HCT116 (cell line): ENCODE results near the gene TLX2. TPM values are rescaled to one million over a fixed set of nuclear protein-coding genes. Genes with fewer than 3 reads are reported as not detected.

ENCODE experiments used
- ATAC-seq: fragments of 200-7000 bp; cut with Tn5 transposase; 2 replicates; pipeline ENCODE4 v1.9.1; 2020; ENCODE audit warnings: mild to moderate bottlenecking, moderate library complexity
- BruUV-seq: library from RNA; stranded (reverse); fragments of 400-500 nt; replicated peaks from 2 replicates; lab custom pipeline; 2021; lab: Mats Ljungman, UMichigan
- CTCF ChIA-PET: fragments of 300-600 bp; sonication (Branson Sonifier 250); formaldehyde crosslinking; loops from one replicate; lab custom pipeline; 2021; ENCODE audit warnings: antibody characterized with exemption; lab: Charles Lee
- POLR2A ChIA-PET: fragments of 300-600, 350-600 bp; sonication (Branson Sonifier 250); formaldehyde crosslinking; loops from one replicate; lab custom pipeline; 2021; ENCODE audit warnings: antibody characterized with exemption; lab: Charles Lee
- RAD21 ChIA-PET, 2 experiments: fragments of 300-600 bp; sonication (Branson Sonifier 250); formaldehyde crosslinking; loops; one replicate each; lab custom pipeline; 2023; ENCODE audit warnings: low total read pairs in 2 of 2; ENCODE audit not compliant: uncharacterized antibody in 2 of 2, unreplicated experiment in 2 of 2, low non-redundant PET in 1 of 2; lab: Charles Lee
- DNase-seq: peaks from one replicate; pipeline ENCODE4 v3.0.0-alpha.2; 2010; ENCODE audit warnings: low read depth, low spot score
- H2AFZ ChIP-seq: fragments of 200-600 bp; shearing (Covaris generic), sonication (generic); 2 replicates; pipeline ENCODE4 v1.6.1; 2017; ENCODE audit warnings: low read depth, mixed run types, mixed read lengths, antibody characterized with exemption, low read length; ENCODE audit not compliant: poor library complexity, severe bottlenecking
- H3K27ac ChIP-seq: 2 replicates; pipeline ENCODE4 v1.5.1; 2012; ENCODE audit warnings: low read depth, low read length
- H3K27me3 ChIP-seq: fragments of 200-600 bp; sonication (generic); 2 replicates; pipeline ENCODE4 v1.6.1; 2016; ENCODE audit warnings: mixed run types, low read length, mixed read lengths; ENCODE audit not compliant: insufficient read depth
- H3K36me3 ChIP-seq, 2 experiments: fragments of 200-500 bp in 1 of 2; fragments of 200-600 bp in 1 of 2; sonication (Bioruptor generic) in 1 of 2; sonication (generic) in 1 of 2; 2 replicates each; pipeline versions ENCODE4 v1.5.1 to v1.6.1; 2014 to 2016; ENCODE audit warnings: low read length in 2 of 2, inconsistent platforms in 1 of 2, mixed read lengths in 1 of 2, mixed run types in 1 of 2; ENCODE audit not compliant: insufficient read depth in 2 of 2, control insufficient read depth in 1 of 2
- H3K4me1 ChIP-seq, 2 experiments: fragments of 200-600 bp in 1 of 2; sonication (generic) in 1 of 2; 2 replicates each; pipeline versions ENCODE4 v1.5.1 to v1.6.1; 2012 to 2017; ENCODE audit warnings: low read length in 2 of 2, inconsistent platforms in 1 of 2, mild to moderate bottlenecking in 1 of 2, mixed read lengths in 1 of 2, mixed run types in 1 of 2, moderate library complexity in 1 of 2; ENCODE audit not compliant: insufficient read depth in 2 of 2, control insufficient read depth in 1 of 2
- H3K4me2 ChIP-seq: fragments of 200-600 bp; sonication (generic); 2 replicates; pipeline ENCODE4 v1.6.1; 2017; ENCODE audit warnings: mixed run types, low read length, mixed read lengths
- H3K4me3 ChIP-seq, 2 experiments: fragments of 200-600 bp in 1 of 2; sonication (generic) in 1 of 2; replicated peaks in 1 of 2; 2 replicates each; pipeline ENCODE4 v1.5.1; 2011 to 2016; ENCODE audit warnings: low read length in 2 of 2, control low read depth in 1 of 2, low read depth in 1 of 2, mild to moderate bottlenecking in 1 of 2, mixed read lengths in 1 of 2, mixed run types in 1 of 2
- H3K79me2 ChIP-seq: fragments of 200-600 bp; sonication (generic); 2 replicates; pipeline ENCODE4 v1.6.1; 2017; ENCODE audit warnings: mild to moderate bottlenecking, mixed run types, low read length, moderate library complexity, mixed read lengths; ENCODE audit not compliant: insufficient read depth
- H3K9ac ChIP-seq: fragments of 200-600 bp; sonication (generic); 2 replicates; pipeline ENCODE4 v1.6.1; 2016; ENCODE audit warnings: low read length, mixed read lengths
- H3K9me2 ChIP-seq: fragments of 200-600 bp; sonication (generic), shearing (Covaris generic); 2 replicates; pipeline ENCODE4 v1.6.1; 2017; ENCODE audit warnings: mixed run types, mild to moderate bottlenecking, moderate library complexity; ENCODE audit not compliant: insufficient read depth
- H3K9me3 ChIP-seq, 2 experiments: fragments of 200-500 bp in 1 of 2; fragments of 200-600 bp in 1 of 2; sonication (Bioruptor generic) in 1 of 2; sonication (generic) in 1 of 2; 2 replicates each; pipeline ENCODE4 v1.6.1; 2014 to 2017; ENCODE audit warnings: low read length in 2 of 2, mixed read lengths in 2 of 2, inconsistent platforms in 1 of 2, low read depth in 1 of 2, mild to moderate bottlenecking in 1 of 2, mixed run types in 1 of 2, moderate library complexity in 1 of 2; ENCODE audit not compliant: control insufficient read depth in 1 of 2, insufficient read depth in 1 of 2
- H4K20me1 ChIP-seq: fragments of 200-600 bp; sonication (generic), shearing (Covaris generic); 2 replicates; pipeline ENCODE4 v1.6.1; 2017; ENCODE audit warnings: mixed run types, mild to moderate bottlenecking, moderate library complexity; ENCODE audit not compliant: insufficient read depth
- CTCF ChIP-seq, 3 experiments: fragments of 200-600 bp in 1 of 3; sonication (generic) in 1 of 3; IDR thresholded peaks in 2 of 3; conservative IDR thresholded peaks in 1 of 3; 2 replicates each; pipeline ENCODE4 v1.5.1; 2012 to 2017; ENCODE audit warnings: low read depth in 2 of 3, low read length in 2 of 3, antibody characterized with exemption in 1 of 3, borderline replicate concordance in 1 of 3, control low read depth in 1 of 3, mild to moderate bottlenecking in 1 of 3, mixed read lengths in 1 of 3, mixed run types in 1 of 3, moderate library complexity in 1 of 3; ENCODE audit not compliant: insufficient read depth in 1 of 3
- EGR1 ChIP-seq: IDR thresholded peaks from 2 replicates; pipeline ENCODE4 v1.6.1; 2012; ENCODE audit warnings: low read depth
- POLR2AphosphoS5 ChIP-seq: IDR thresholded peaks from 2 replicates; pipeline ENCODE4 v1.6.1; 2011; ENCODE audit warnings: mild to moderate bottlenecking, low read depth, low read length, moderate library complexity
- REST ChIP-seq: IDR thresholded peaks from 2 replicates; pipeline ENCODE4 v1.6.1; 2012; ENCODE audit warnings: low read depth
- TCF7L2 ChIP-seq: IDR thresholded peaks from 2 replicates; pipeline ENCODE4 v1.7.0; 2011; ENCODE audit warnings: borderline replicate concordance, inconsistent platforms; ENCODE audit not compliant: insufficient read depth, insufficient read length; ENCODE audit errors: extremely low read depth
- ZFX ChIP-seq: fragments of 450-650 bp; IDR thresholded peaks from 2 replicates; pipeline ENCODE4 v1.6.1; 2017
- intact Hi-C: fragments of 100-400 bp; cut with micrococcal nuclease; formaldehyde crosslinking; loops from 2 replicates; pipeline ENCODE4 v1.10.0; 2022
- total RNA-seq: library from RNA; stranded (reverse); gene quantifications from one replicate; pipeline ENCODE4 v1.2.1, GENCODE V29; 2021; ENCODE audit not compliant: unreplicated experiment
- TF ChIP-seq, protein P1 (sequence below): IDR thresholded peaks from 2 replicates; pipeline ENCODE4 v1.6.1; 2011; ENCODE audit warnings: mild to moderate bottlenecking, low read length, moderate library complexity; ENCODE audit not compliant: insufficient replicate concordance; ENCODE audit errors: extremely low read depth
- TF ChIP-seq, protein P2 (sequence below): IDR thresholded peaks from 2 replicates; pipeline ENCODE4 v1.6.1; 2012

The TLX2 gene
- total RNA-seq, 1 experiment from 2014 or later = not detected

DNA sequence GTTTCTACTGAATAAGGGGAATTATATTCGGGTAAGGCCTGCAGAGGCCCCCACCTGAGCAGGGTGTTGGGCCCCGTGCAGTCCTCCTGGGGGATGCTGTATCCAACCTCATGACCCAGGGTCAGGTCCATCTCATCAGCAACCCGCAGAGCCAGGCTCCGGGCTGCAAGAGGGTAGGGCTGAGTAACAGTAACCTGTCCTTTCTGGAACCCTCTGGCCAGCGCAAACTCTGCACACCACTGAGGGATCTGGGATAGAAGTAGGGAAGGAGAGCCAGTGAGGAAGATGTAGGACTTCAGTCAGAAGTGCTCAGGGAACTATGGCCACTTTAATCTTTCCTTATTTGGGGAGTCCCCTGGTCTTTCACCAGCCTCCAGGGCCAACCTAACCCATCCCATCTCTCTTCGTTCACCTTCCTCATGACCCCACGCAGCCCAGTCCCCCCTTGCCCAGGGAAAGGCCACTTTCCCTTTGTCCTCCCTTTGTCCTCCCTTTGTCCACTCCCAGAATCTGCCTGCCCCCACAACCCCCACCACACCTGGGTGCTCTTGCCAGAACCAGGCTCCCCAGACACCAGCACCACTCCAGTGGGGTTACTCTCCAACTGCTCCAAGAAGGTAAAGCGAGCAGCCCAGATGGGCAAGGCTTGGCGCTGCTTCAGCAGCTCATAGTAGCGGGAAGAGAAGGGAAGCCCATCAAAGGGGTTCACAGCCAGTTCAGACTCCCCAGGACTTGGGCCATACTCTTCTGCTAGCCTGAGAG lies 10.9 kb downstream of the TLX2 start:
- Histone ChIP-seq H4K20me1 (no peaks in the 10 kb centered on the region), H3K79me2 (peaks cover 34% of the 10 kb centered on the region), H3K4me2 (no peak overlapping the region), H3K27ac (no peak overlapping the region), H3K4me3 (no peak overlapping the region), H3K9me2 (no peaks in the 10 kb centered on the region), H2AFZ (no peak overlapping the region), H3K9me3 (no peaks in the 10 kb centered on the region), H3K36me3 (peaks cover 18 to 27% of the 10 kb centered on the region in 2 experiments), H3K9ac (no peak overlapping the region), H3K27me3 (no peaks in the 10 kb centered on the region), H3K4me1 (peaks cover 8 to 19% of the 10 kb centered on the region in 2 experiments; a peak in 3 of 4 replicates)
- BruUV-seq = no TSS peak
- intact Hi-C loops = no loop called here
- RAD21 ChIA-PET = no interaction called here
- no peak for DNase-seq
- CTCF ChIA-PET = no interaction called here
- no peak for TF ChIP-seq CTCF (IDR thresholded peaks at IDR 0.05 in 2 of 3, conservative IDR thresholded peaks at IDR 0.05 in 1 of 3; ENCODE audit: borderline replicate concordance in 1 of 3, insufficient read depth in 1 of 3, low read depth in 2 of 3, low read length in 2 of 3)
- TF ChIP-seq, protein P1, sequence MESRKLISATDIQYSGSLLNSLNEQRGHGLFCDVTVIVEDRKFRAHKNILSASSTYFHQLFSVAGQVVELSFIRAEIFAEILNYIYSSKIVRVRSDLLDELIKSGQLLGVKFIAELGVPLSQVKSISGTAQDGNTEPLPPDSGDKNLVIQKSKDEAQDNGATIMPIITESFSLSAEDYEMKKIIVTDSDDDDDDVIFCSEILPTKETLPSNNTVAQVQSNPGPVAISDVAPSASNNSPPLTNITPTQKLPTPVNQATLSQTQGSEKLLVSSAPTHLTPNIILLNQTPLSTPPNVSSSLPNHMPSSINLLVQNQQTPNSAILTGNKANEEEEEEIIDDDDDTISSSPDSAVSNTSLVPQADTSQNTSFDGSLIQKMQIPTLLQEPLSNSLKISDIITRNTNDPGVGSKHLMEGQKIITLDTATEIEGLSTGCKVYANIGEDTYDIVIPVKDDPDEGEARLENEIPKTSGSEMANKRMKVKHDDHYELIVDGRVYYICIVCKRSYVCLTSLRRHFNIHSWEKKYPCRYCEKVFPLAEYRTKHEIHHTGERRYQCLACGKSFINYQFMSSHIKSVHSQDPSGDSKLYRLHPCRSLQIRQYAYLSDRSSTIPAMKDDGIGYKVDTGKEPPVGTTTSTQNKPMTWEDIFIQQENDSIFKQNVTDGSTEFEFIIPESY = no peak
- TF ChIP-seq POLR2AphosphoS5 = no peak
- TF ChIP-seq, protein P2, sequence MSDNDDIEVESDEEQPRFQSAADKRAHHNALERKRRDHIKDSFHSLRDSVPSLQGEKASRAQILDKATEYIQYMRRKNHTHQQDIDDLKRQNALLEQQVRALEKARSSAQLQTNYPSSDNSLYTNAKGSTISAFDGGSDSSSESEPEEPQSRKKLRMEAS = no peak
- no peak for TF ChIP-seq TCF7L2
- no peak for TF ChIP-seq REST
- no peak for TF ChIP-seq ZFX
- no peak for TF ChIP-seq EGR1
- ATAC-seq = no peak
- POLR2A ChIA-PET = no interaction called here
